ENCODE results near the gene APOL3.
"Not testable (repeated sequence)": the region's sequence is repeated elsewhere in the genome, so short reads cannot be mapped to it uniquely, and the experiment has no call there.

APOL3 gene

DNA sequence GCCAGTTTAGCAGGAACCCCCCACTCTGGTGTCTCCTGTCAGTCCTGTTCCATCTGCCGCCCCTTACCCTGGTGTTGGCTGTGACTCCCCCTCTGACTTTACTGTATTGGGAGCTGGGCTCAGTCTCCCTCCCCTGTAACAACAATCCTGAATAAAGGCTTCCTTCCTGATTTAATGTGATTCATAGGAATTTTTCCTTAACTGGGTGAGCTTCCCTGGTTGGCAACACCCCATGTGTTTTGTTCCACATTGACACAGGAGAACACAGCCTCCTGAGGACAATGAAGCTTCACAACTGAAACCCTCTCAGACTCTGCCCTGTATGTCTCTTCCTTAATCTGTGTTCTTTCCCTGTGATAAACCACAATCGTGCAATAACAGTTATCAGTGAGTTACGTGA, 32.6 kb upstream of the APOL3 start:
- TF ChIP-seq, protein P1, sequence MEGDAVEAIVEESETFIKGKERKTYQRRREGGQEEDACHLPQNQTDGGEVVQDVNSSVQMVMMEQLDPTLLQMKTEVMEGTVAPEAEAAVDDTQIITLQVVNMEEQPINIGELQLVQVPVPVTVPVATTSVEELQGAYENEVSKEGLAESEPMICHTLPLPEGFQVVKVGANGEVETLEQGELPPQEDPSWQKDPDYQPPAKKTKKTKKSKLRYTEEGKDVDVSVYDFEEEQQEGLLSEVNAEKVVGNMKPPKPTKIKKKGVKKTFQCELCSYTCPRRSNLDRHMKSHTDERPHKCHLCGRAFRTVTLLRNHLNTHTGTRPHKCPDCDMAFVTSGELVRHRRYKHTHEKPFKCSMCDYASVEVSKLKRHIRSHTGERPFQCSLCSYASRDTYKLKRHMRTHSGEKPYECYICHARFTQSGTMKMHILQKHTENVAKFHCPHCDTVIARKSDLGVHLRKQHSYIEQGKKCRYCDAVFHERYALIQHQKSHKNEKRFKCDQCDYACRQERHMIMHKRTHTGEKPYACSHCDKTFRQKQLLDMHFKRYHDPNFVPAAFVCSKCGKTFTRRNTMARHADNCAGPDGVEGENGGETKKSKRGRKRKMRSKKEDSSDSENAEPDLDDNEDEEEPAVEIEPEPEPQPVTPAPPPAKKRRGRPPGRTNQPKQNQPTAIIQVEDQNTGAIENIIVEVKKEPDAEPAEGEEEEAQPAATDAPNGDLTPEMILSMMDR (IDR thresholded peaks at IDR 0.05; ENCODE audit: low read depth, low read length, missing control alignments) = no peak
- in situ Hi-C loops (cut with HindIII; ENCODE audit: low sequenced_read_pairs) = no loop called here
- DNase-seq (ENCODE audit: low read depth) = no peak
- H3K4me3 ChIP-seq (ENCODE audit: low read depth, low read length) = no peak overlapping the region

DNA sequence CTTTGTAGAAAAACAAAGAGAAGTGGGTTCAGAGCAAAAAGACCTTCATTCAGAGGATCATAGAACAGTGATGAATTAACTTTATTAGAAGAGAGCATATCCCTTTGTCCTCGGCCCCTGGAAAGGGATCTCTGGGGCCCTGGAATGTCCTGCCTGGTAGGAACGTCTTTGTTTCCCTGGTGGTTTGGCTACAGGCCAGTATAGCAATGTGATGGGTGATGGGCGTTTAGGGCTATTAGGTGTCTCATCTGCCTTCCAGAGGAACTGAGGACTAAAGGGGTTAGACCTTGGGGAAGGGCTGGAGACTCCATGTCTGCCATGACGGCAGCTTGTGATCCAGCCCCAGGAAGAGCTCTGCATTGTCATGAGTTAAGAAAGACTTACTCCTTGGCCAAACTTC, 32.0 kb upstream of the APOL3 start:
- no peak for DNase-seq (ENCODE audit: low read depth)
- TF ChIP-seq, protein P1 (IDR thresholded peaks at IDR 0.05; ENCODE audit: low read depth, low read length, missing control alignments) = no peak
- in situ Hi-C loops (cut with HindIII; ENCODE audit: low sequenced_read_pairs) = no loop called here
- no peak overlapping the region for H3K4me3 ChIP-seq (ENCODE audit: low read depth, low read length)

DNA sequence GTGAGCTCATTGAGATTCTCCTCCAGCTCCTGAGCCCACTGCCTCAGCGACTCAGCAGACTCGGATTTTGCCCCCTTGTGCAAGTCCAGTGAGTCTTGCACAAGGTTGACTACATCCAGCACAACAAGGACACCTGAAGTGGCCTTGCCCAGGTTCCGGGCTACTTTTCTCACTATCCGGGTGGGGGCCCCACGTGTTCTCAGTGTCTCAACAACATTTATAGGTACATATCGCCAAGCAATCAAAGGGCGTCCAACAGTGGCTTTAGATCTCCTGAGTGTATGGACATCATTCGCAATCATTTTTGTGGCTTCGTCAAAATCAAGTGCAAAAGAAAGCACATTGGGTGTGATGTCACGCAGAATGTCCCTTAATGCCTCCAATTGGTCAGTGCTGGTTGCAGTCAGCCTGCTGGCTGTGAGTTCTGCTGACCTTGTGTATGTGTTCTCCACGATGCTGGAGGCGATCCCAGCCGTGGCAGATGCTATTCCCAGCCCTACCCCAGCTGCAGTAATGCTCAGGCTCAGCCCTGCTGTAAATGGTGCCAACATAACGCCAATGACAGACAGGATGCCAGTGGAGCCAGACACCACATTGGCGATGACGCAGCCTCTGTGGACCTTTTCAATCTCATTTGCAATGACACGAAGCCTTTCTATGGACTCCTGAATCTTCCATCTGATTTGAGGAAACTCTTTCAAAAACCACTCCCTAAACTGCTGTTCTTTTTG, 30.7 kb upstream of the APOL3 start:
- in situ Hi-C loops (cut with HindIII; ENCODE audit: low sequenced_read_pairs) = no loop called here
- TF ChIP-seq, protein P1 (IDR thresholded peaks at IDR 0.05; ENCODE audit: low read depth, low read length, missing control alignments) = no peak
- no peak overlapping the region for H3K4me3 ChIP-seq (ENCODE audit: low read depth, low read length)
- peak; percentile 20 for DNase-seq (ENCODE audit: low read depth)

GRCh38 chr22:36187862-36188261, 27.3 kb upstream of the APOL3 start:
- DNase-seq (ENCODE audit: low read depth); in situ Hi-C loops (cut with HindIII; ENCODE audit: low sequenced_read_pairs); H3K4me3 ChIP-seq (ENCODE audit: low read depth, low read length): not testable (repeated sequence)

DNA sequence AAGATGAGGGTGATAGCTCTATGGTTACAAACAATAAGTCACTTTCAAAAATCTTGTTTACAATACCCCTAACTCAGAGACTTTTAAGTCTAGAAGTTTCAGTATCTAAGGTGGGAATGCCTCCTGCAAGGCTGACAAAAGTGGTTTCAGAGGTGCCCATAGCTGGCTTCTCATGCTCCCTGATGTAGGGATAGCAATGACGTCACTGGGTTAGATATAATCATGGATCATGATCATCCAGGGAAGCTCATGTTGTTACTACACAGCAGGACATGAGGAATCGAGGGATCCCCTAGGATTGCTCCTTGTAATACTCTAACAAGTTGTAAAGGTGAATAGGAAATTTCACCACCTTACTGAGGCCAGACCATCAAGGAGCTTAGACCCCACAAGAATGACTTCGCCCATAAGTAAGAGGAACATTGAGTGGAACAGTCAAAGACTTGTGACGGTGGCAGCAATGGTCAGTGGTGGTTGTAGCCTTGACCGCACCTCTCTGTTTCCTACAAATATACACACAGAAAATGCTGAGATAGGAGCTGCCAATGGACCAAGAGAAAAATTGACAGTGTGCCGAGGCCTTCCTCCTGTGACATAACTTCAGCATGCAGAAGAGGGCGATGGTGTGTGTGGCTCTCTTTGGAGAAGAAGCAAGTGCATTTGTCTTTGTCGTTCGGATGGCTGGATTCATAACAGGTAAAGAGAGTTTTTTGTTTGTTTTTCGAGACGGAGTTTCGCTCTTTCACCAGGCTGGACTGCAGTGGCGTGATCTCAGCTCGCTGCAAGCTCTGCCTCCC, 25.5 kb upstream of the APOL3 start:
- in situ Hi-C loops (cut with HindIII; ENCODE audit: low sequenced_read_pairs) = no loop called here
- H3K4me3 ChIP-seq (ENCODE audit: low read depth, low read length) = no peak overlapping the region
- DNase-seq (ENCODE audit: low read depth) = no peak
- TF ChIP-seq, protein P1 (IDR thresholded peaks at IDR 0.05; ENCODE audit: low read depth, low read length, missing control alignments) = no peak

- TF ChIP-seq, protein P1 (IDR thresholded peaks at IDR 0.05; ENCODE audit: low read depth, low read length, missing control alignments) = no peak
- no peak for DNase-seq (ENCODE audit: low read depth)
- H3K4me3 ChIP-seq (ENCODE audit: low read depth, low read length) = no peak overlapping the region
- in situ Hi-C loops (cut with HindIII; ENCODE audit: low sequenced_read_pairs) = no loop called here
These were observed 24.0 kb upstream of the APOL3 start for GRCh38 chr22:36184433-36185025.

DNA sequence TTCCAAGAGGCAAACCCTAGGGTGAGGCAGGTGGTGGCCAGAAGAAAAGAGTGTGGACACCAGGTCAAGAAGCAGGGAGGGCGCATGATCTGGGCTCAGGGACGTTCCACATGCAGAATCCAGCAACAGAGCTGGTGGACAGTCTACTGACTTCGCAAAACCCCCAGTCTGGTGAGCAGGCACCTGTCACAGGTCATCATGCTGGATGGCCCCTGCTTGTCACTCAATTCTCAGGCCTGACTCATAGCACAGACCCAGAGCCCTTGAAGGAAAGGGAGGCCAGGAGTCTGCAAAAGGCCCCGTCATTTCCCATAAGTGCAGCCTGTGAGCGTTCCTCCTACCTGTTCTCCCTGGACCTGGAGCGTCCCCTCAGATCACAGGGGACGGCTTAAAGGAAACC, 22.9 kb upstream of the APOL3 start:
- H3K4me3 ChIP-seq (ENCODE audit: low read depth, low read length) = no peak overlapping the region
- no peak for DNase-seq (ENCODE audit: low read depth)
- in situ Hi-C loops (cut with HindIII; ENCODE audit: low sequenced_read_pairs) = no loop called here
- TF ChIP-seq, protein P1 (IDR thresholded peaks at IDR 0.05; ENCODE audit: low read depth, low read length, missing control alignments) = no peak

Data from astrocyte of the cerebellum (primary cell).